Fibroblast of peridontal ligament (primary cell): ENCODE data around the gene PLCD3.
A peak's percentile ranks its signal among the peaks of the same experiment; 100 is the strongest.

ENCODE experiments used
- DNase-seq: peaks from one replicate; pipeline ENCODE4 v3.0.0-alpha.2; 2010; ENCODE audit errors: extremely low read depth

Gene PLCD3

DNA sequence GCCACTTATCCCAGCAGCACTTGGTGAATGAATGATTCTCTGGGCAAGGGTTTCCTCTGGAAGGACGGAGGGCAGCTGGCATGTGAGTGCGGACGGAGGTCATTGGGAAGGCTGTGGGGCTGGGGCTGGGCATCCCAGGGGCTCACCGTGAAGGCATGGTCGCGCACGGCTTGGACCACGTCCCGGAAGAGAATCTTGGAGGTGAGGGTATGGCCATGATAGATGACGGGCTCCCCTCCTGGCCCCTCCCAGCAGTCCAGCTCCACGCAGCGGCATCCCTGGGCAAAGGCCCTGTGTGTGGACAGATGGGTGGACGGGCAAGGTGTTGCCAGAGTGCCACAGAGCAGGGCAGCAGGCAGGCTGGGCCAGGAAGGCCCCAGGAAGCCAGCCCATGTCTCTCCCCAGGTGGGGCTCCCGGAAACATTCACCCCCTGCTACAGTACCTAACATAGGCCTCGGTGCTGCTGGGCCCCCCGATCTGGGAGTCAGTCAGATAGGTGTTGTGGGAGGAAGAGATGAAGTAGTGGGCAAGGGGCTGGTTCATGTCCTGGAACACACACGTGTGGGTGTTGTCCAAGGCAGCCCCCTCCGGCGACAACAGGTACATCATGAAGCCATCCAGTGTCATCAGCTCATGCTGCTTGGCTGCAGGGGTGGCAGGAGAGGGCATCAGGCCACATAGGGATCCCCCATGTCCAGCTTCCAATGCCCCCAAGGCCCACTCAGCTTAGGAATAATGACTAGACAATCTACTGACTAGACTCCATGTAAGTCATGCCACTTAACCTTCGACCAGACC, 14.3 kb downstream of the PLCD3 start:
- no peak for DNase-seq

DNA sequence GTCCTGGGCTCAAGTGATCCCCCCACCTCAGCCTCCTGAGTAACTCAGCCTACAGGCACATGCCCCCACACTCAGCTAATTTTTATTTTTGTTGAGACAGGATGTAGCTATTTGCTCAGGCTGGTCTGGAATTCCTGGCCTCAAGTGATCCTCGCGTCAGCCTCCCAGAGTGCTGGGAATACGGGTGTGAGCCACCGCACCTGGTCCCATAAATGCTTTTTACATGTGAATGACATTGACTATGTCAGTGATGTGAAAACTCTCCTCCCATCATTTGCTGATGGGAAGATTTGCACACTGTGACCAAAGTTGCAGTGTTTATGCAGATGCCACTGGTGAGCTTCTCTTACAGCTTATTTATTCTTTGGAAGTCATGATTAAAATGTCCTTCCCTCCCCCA, 15.0 kb downstream of the PLCD3 start:
- no peak for DNase-seq

DNA sequence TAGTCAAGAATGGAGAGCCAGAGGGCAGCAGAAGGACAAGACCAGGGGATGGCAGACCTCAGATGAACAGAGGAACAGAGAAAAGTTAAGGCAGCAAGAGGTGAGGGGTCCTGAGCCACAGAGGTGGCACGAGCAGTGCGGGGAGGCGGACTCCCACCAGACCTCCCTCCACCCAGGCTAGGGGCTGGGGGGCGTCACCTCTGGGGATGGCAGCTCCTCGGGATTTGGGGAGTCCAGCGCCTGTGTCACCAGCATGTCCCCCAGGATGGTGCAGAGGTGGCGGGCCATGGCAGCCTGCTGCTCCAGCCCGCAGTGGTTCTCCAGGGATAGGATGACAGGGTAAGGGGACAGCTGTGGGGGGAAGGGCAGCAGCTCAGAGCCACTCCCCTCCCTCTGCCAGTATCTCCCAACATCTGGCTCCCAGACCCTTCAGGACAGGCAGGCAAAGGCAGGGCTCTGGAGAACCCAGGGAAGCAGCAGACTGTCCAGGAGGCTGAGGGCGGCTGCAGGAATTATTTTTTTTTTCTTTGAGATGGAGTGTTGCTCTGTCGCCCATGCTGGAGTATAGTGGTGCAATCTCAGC, 15.8 kb downstream of the PLCD3 start:
- DNase-seq, result no peak

DNA sequence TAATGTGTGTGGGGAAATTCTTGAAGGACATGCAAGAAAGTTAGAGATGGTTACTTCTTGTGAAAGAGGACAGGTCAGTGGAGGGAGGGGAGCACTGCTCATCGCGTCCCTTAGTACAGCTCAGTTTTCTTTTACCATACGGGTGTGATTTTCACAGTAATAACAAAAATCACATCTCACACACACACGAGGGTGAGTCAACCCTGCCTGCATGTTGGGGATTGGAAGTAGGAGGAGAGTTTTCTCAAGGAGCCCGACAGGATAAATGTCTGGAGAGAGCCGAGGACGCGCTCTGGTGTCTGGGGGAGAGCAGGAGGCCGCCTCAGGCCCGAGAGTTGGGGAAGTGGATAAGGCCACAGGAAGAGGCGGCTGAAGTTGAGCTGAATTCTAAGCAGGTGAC, 16.4 kb downstream of the PLCD3 start:
- DNase-seq, result peak; percentile 24

DNA sequence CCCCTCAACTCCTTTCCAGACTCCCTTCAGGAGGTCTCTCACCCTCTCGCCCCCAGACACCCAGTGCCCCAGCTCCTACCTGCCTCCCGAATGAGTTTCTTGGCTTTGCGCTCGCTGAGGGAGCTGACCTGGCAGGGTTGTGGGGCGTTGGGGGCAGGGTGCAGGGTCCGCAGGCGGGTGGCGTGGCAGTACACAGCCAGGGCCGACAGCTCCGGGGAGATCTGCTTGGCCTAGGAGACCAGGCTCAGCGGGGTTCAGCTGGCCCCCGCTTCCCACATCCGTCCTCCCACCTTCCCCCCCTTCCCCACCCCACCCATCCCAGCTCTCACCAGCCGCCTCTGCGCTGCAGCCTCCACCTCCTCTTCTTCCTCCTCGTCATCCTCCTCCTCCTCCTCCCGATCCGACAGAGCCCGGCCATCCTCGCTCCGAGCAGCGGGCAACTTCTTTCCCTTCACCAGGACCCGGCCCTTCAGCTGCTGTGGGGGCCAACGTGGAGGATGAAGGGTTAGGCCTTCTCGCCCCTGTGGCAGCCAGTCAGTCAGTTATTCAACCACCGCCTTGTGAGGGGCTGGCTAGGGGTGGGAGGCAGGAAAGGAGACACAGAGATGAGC, 17.2 kb downstream of the PLCD3 start:
- DNase-seq, result no peak

DNA sequence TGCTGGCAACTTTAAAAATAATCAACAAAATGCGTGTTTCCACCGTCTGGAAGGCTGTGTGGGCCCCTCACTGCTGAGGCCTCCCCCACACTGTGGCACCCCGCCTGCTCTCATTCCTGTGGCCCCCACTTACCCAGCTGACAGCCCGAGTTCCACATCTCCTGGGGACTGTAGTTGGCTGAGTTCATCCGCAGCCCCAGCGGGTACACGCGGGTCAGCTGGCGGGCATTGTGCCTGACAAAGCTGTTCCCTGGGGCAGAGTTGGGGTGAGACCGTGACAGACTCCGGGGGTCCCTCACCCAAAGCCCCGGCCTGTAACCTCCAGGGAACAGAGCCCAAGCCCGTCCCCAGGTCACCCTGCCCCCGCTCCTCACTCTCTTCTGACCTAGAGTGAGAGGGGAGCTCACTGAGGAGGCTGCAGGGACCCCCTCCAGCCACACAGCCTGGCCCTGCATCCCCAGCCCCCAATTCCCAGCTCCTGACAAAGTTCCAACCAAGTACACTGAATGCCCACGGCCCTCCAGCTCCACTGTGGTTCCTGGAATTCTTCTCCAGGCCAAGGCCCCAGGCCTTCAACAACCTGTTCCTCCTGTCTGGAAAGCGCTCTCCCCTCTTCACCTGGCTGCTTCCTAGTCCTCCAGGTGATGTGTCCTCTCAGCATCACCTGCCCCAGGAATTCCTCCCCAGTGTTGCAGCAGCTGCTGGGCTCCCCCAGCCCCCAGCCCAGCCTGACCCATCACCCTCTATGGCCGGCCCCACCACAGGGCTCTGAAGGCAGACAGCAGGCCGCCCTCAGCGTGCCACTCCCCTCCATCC, 18.0 kb downstream of the PLCD3 start:
- DNase-seq, result no peak

DNA sequence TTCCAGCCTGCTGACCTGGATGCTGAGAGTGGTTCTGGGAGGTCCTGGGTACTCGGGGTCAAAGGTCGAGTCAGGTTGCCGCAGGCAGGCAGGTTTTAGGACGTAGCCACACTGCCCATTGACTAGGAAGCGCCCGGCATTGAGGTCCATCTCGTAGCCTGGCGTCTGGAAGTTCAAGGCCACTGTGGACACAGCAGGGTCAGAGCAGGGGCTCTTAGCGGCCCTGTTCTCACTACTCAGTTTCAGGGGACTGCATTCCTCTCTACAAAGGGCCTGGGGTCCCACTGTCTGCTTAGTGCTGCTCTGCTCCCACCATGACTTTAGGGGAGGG, 18.9 kb downstream of the PLCD3 start:
- DNase-seq, result no peak

DNA sequence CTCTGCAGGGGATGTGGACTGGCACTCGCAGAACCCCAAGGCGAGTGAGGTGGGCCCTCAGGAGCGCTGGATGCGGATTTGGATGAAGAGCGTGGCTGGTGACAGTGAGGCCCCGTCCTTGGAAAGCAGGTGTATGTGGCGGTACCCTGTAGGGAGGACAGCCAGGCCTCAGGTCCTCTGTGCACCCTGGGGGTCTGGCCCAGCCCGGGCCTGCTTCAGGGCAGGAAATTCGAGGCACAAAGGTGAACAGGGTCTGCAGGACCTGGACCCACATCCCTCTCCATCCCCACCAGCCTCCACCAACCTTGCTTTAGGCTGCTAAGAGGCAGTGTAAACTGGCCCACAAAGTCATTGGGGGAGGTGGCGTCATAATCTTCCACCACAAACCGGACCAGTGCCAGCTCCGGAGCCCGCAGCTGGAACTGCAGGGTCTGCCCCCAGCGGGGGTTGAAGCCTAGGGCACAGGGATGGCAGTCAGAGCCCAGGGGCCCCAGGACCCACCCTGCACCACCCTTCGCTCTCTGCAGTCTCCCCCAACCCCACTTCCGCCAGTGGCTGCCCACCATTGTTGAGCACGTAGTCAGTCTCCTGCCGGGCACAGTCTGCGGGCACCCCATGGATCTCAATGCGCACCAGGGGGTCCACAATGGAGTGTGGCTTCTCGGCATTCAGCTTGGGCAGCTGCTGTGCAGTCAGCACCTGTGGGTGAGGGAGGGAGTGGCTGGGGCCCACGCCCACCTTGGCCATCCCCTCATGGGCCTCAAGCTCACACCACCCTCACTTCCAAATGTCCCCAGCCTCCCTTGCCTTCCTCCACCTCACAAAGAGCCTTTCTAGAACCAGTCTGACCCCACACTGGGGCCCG, 19.5 kb downstream of the PLCD3 start:
- no peak for DNase-seq

DNA sequence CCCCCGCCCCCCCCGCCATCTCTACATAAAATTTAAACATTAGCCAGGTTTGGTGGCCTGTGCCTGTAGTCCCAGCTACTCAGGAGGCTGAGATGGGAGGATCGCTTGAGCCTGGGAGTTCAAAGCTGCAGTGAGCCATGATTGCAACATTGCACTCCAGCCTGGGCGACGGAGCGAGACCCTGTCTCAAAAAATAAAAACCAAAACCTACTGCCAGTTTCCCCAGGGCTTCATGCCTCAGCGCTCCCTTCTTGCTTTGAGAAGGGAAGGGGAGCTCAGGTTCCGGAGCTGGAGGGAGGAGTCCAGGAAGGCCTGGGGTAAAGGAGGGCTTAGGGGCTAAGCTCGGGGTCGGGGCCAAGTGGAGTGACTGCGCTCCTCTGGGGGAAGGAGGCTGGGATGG, 20.5 kb downstream of the PLCD3 start:
- DNase-seq, result no peak

DNA sequence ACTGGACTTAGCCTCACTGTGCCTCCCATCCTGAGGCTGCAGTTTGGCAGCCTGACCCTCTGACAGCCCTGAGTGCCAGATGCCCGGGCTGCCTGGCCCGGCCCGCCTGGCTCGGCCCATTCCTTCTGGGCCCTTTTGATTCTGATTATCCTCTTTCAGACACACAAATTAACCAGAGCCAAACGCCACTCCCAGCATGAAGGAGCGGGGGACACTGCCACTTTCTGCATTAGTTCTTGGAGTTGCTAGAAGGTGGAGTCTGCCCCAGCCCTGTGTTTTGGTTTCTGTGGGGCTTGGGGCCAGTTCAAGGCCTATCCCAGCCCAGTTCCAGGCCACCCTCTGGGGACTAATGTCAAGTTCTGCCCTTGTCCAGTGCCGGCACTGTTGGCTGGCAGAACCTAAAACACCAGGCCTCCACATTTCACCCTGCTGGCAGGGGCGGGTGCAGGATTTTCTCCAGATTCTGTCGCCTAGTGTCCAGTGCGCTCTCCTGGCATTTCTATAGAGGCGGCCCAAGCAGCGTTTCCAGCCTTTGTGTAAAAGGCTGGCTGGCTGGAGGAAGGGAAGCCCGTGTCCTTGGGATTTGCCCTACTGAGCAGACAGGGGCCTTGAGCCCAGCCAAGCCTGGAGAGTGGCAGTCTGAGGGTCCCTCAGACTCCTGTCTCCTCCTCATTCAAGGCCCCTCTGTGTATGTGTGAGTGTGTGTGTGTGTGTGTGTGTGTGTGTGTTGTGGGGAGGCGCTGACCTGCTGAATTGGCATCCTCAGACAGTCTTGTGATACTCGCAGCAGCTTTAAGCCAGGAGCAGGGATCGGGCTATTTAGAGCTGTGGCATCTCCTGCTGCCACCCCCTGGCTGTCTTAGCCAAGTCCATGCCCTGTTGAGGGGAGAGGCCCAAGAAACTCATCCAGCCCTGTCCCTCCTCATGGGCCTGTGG, 21.4 kb downstream of the PLCD3 start:
- DNase-seq, result peak; percentile 39

DNA sequence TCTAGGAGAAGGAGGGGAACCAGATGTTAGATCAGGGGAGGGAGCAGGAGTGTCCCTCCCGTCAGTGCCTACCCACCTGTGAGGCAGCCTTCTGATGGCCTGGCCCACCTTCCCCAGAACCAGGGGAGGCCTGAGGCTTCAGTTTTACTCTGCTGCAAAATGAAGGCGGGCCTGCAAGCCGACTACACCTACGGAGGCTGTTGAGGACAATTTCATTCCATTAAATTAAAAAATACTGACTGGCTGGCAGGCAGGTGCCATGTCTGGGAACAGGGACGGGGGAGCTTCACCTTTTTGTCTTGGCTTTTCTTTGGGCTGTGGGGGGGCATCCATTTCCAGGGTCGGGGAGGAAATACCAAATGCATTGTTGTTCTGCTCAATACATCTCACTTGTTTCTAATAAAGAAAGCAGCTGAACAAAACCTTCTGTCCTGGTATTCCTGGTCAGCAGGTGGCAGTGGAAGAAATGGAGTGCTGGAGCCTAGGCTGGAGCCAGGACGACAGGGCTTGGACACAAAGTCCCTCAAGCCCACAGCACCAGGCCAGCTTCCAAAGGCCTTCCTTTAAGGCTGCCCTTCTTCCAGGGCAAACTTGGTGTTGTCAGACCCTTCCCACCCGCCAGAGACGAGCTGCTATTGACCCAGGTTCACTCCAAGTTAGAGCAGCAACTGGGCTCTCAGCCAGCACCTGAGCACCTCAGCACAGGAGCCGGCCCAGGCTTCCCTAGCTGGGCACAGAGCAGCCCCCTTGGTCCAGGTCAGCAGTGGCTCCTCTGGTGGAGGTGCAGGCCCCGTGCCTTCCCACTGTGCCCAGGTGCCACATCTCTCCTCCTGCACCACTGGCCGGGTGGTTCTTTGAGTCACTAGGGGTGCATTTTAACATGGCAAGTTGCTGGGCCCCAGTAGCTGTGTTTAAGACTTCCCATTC, 23.5 kb downstream of the PLCD3 start:
- no peak for DNase-seq

DNA sequence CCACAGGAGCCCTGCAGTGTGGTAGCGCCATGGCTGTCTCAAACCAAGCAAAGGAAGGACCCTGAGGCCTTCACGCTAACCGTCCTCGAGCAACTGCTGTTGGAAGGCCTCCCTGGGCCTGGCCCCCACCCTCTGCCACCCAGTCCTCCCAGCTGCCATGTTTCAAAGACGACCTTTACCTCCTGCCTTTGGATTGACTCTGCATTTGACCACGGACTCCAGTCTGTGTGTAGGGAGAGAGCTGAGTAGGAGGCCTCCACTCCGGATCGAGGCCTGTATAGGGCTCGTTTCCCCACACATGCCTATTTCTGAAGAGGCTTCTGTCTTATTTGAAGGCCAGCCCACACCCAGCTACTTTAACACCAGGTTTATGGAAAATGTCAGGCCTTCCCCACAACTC, 24.3 kb downstream of the PLCD3 start:
- no peak for DNase-seq

DNA sequence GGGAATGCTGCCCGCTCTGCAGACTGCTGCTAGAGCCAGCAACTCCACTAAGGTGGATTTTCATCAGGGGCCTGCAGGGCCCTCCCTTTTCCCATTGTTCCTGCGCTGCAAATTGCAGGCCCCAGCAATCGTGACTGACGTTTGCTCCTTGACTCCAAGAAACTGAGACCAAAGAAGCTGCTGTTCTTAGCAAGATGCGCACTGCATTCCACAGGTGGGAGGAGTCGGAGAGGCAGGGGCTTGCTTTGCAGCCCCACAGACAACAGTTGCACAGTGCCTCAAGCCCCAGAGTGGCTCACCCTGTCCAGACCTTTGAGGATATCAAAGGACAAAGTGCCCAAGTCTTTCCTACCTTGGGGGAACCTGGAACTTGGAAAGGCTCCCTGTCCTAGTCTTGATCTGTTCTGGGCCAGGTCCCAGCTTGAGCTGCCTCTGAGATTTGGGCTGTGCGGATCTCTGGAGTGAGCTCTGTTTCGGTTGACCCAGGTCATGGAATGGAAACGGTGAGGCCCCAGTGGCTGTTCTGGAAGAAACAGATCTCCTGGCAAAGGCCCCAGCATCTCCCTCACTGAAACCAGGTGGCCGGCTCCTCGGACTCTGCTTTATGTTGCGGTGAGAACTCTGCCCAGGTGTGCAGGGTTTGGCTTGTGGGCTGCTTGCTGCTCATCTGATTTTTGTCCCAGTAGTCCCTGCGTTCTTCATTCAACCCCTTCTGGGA, 24.9 kb downstream of the PLCD3 start:
- DNase-seq, result no peak

DNA sequence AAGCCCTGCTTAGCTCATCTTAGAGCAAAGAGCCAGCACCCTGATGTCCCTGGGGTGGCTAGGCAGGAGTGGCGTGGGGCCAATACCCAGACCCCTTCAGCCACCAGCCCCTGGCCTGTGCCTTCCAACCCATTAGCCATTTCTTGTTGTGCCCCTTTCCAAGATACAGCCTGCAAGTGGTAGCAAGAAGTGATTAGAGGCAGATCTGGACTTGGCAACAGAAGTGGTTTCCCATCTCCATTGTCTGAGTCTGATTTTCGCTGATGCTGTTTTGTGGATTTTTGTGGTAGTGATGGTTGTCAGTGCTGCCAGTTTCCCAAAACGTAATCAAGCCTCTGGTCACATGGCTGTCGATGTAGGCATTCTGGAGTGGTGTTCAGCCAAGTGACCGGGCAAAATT, 25.7 kb downstream of the PLCD3 start:
- peak; percentile 83 for DNase-seq

DNA sequence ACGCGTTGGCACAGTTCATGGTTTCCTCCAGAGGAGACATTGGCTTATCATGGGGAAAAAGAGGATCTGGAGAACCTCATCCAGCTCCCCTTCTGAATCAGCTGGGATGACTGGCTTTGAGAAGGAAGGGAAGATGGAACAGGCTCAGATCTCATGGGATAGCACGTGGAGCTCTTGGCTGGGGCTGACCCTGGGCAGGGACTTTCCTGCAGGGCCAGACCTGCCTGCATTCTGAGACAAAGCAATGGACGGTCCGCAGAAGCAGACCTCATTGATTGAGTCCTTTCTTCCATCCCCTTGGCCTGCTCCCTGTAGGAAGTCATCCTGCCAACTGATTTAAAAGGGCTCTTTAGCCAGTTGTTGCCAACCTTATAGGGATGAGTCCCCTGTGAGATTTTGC, 26.2 kb downstream of the PLCD3 start:
- DNase-seq, result no peak

DNA sequence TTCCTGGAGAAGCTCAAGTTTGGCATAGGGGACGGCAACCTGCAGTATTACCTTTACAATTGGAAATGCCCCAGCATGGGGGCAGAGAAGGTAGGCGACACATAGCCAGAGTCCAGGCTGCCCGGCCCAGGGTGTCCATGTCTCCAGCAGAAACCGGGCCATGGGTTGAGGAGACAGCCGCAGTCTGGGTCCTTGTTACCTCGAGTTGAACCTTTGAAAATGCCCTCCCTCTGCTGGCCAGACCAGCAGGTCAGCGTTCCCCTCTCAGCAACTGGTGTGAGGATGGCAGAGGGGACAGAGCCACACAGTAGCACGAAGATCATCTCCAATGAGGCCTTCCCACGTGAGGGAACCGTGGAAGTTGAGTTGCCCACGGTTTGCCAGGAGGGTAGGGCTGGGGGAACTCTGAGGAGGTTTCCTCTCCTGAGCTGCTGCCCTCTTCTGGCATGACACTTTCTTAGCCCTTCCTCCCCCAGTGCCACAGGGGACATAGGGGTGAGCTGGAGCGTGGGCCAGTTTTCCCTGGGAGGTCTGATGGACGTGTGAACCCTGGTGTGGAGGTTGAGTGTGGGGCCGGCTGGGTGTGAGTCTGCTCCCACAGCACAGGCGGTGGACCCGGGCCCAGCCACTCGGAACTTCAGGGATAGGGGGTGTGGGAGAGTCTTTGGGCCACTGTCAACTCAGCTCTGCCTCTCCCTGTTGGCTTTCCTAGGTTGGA, 27.2 kb downstream of the PLCD3 start:
- no peak for DNase-seq

DNA sequence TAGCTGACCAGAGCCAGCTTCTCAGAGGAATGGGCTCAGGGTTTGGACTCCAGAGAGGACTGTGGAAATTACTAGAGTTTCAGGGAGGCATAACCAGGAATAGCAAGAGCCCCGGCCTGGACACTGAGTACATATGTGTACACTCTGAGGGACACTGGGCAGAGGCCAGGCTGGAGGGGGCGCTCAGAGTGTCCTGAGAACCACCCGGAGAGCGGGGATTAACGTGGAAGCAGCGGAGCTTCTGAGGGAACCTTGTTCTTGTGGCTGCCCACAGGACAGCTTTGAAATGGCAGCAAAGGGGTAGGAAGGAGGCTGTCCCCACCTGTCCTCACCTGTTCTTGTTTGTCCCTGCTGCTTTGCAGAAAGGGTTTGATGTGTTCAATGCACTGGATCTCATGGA, 27.8 kb downstream of the PLCD3 start:
- DNase-seq, result no peak

DNA sequence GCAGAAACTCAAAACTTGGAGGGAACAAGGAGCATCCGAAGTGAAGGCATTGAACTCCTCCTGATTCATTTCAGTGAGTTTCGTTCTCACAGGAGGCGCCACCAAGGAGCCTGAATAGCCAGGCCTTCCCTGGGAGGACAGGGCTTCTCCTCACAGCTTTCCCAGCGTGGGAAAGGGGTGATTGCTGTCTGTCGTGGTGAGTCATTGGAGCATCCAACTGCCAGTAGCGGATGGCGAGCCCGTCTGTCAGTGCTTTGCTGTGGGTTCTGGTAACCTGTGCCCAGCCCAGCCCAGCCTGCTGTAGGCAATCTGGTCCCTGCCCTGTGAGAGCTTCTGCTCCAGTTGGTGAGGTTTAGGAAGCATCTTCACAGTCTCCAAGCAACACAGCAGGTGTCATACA, 28.3 kb downstream of the PLCD3 start:
- DNase-seq, result no peak
